Measurements from ENCODE around the gene GOLGA2.

DNA sequence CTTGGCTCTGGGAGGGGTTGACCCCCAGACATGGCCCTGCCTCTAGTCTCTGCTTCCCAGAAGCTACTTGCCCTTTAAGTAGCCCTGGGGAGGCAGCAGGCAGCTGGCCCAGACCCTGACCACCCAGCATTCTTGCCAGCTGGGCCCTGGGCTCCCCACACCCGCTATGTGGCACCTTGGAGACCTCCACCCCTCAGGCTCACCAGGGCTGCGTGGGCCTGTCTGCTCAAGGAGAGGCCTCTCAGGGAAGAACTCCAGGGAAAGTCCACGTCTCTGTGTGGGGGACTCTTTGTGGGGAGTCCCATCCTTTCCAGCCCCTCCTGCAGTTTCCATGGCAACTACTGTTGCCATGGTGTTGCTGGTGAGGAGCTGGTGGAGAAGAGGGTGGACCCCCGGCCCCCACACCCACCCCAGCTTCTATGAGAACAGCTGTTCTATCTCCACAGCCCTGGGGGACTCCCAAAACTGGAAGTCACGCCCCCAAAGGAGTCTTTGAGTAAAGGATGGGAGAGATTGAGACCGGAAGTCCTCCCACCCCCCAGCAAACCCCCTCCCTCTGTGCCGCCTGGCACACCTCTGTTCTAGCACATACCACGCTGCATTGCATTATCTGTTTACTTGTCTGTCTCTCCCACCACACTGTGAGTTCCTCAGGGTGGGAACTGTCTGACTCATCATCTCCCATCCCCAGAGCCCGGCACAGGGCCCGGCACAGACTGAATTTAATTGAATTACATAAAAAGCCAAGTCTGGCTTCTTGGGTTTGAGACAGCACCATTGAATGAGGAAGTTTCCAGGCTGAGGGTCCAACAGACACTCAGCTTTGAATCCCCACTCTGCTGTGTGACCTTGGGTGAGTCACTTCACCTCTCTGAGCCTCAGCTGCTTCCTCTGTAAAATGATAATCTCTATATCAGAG is 60.1 kb downstream of the GOLGA2 start:
- TF ChIP-seq, protein P1, sequence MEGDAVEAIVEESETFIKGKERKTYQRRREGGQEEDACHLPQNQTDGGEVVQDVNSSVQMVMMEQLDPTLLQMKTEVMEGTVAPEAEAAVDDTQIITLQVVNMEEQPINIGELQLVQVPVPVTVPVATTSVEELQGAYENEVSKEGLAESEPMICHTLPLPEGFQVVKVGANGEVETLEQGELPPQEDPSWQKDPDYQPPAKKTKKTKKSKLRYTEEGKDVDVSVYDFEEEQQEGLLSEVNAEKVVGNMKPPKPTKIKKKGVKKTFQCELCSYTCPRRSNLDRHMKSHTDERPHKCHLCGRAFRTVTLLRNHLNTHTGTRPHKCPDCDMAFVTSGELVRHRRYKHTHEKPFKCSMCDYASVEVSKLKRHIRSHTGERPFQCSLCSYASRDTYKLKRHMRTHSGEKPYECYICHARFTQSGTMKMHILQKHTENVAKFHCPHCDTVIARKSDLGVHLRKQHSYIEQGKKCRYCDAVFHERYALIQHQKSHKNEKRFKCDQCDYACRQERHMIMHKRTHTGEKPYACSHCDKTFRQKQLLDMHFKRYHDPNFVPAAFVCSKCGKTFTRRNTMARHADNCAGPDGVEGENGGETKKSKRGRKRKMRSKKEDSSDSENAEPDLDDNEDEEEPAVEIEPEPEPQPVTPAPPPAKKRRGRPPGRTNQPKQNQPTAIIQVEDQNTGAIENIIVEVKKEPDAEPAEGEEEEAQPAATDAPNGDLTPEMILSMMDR (IDR thresholded peaks at IDR 0.05) = no peak
- TF ChIP-seq POLR2A (IDR thresholded peaks at IDR 0.05) = no peak
